Measurements from ENCODE around the gene CYP2C19.

DNA sequence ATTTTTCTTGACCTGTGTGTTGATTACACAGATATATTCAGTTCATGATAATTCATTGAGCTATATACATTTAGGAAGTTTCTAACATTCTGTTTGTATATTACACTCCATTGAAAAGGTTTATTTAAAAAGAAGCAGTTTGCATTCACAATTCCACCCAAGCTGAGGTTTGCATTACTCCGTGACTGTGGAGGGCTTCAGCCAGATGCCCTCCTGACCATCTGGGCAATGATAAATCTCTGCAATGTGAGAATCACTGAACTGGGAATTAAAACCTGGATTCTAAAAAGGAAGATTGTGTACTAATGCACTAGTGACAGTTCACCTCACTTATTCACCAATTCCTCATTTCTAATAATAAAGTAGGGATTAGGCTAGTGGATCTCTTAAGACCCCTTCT is 139.6 kb downstream of the CYP2C19 start:
- TF ChIP-seq, protein P1, sequence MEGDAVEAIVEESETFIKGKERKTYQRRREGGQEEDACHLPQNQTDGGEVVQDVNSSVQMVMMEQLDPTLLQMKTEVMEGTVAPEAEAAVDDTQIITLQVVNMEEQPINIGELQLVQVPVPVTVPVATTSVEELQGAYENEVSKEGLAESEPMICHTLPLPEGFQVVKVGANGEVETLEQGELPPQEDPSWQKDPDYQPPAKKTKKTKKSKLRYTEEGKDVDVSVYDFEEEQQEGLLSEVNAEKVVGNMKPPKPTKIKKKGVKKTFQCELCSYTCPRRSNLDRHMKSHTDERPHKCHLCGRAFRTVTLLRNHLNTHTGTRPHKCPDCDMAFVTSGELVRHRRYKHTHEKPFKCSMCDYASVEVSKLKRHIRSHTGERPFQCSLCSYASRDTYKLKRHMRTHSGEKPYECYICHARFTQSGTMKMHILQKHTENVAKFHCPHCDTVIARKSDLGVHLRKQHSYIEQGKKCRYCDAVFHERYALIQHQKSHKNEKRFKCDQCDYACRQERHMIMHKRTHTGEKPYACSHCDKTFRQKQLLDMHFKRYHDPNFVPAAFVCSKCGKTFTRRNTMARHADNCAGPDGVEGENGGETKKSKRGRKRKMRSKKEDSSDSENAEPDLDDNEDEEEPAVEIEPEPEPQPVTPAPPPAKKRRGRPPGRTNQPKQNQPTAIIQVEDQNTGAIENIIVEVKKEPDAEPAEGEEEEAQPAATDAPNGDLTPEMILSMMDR (conservative IDR thresholded peaks at IDR 0.05), result no peak
- no peak for TF ChIP-seq ZFX (IDR thresholded peaks at IDR 0.05)

Data from C4-2B (cell line).